ENCODE data around the gene CAST.

Gene CAST

DNA sequence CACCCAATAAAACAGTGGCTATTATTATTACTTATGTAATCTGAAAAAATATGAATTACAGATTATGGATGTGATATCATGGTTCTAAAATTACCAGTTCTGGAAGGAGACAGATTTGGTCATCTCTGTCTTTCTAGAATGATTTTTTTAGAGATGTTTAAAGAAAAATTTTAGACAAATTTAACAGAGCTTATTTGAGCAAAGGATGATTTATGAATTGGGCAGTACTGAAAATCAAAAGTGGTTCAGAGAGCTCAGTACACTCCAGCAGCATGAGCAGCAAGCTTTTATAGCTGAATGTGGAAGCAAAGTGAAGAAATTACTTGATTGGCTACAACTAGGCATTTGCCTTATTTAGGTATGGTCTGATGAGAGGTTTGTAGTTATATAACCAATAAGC lies 11.0 kb downstream of the CAST start:
- no peak overlapping the region for H3K4me3 ChIP-seq (ENCODE audit: low read depth, low read length)
- TF ChIP-seq, protein P1, sequence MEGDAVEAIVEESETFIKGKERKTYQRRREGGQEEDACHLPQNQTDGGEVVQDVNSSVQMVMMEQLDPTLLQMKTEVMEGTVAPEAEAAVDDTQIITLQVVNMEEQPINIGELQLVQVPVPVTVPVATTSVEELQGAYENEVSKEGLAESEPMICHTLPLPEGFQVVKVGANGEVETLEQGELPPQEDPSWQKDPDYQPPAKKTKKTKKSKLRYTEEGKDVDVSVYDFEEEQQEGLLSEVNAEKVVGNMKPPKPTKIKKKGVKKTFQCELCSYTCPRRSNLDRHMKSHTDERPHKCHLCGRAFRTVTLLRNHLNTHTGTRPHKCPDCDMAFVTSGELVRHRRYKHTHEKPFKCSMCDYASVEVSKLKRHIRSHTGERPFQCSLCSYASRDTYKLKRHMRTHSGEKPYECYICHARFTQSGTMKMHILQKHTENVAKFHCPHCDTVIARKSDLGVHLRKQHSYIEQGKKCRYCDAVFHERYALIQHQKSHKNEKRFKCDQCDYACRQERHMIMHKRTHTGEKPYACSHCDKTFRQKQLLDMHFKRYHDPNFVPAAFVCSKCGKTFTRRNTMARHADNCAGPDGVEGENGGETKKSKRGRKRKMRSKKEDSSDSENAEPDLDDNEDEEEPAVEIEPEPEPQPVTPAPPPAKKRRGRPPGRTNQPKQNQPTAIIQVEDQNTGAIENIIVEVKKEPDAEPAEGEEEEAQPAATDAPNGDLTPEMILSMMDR (IDR thresholded peaks at IDR 0.05; ENCODE audit: low read depth, low read length): no peak

DNA sequence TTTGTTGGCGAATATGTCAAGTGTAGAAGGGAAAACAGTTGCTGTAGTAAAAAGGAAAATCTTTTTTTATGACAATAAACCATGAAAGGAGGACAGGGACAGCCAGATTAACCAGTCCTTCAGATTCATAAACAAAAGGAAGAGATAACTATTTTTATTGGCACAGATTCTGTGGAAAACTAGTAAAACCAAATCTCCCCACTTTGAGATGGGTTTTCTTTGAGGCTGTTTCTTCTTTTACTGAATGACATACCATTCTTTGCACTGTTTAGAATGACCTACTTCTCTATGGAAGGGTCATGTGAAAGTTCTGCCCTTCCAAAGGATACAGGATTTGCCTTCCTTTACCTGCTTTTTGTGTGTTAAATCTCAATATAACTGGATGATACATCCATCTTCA lies 13.7 kb downstream of the CAST start:
- TF ChIP-seq, protein P1 (IDR thresholded peaks at IDR 0.05; ENCODE audit: low read depth, low read length): no peak
- no peak overlapping the region for H3K4me3 ChIP-seq (ENCODE audit: low read depth, low read length)

DNA sequence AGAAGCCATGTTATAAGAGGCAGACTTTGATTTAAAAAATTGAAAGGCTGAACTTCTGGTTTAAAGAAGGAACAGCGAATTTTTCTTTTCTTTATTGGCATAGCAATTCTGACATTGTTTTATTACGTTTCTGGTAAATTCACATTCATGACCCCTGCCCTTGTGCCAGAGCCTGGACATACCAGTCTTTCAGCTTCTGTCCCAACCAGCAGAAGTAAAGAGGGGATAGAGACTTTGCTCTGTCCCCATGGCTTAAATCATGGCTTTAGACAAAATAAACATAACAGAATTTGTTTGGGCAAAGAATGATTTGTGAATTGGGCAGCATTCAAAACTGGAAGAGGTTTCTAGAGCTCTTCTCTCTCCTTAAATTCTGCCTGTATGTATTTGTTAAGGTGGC lies 15.3 kb downstream of the CAST start:
- no peak overlapping the region for H3K4me3 ChIP-seq (ENCODE audit: low read depth, low read length)
- TF ChIP-seq, protein P1 (IDR thresholded peaks at IDR 0.05; ENCODE audit: low read depth, low read length): no peak

DNA sequence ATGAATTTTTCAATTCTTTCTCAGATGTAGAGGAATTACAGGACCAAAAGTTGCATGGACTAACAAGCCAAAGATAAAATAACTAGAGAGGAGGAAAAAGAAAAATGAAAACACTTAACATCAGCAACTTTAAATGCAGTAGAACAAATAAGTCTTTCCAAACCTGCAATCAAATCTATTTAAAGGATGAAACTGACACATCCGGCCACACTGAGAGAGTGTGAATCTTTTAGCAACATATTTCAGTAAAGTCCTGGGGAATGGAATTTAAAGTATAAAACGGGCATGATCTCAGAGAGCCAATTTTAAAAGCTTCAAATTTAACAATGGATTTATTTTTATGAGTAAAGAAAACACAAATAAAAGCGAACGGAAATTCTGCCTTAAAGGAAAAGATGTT lies 17.1 kb downstream of the CAST start:
- TF ChIP-seq, protein P1 (IDR thresholded peaks at IDR 0.05; ENCODE audit: low read depth, low read length): no peak
- no peak overlapping the region for H3K4me3 ChIP-seq (ENCODE audit: low read depth, low read length)

DNA sequence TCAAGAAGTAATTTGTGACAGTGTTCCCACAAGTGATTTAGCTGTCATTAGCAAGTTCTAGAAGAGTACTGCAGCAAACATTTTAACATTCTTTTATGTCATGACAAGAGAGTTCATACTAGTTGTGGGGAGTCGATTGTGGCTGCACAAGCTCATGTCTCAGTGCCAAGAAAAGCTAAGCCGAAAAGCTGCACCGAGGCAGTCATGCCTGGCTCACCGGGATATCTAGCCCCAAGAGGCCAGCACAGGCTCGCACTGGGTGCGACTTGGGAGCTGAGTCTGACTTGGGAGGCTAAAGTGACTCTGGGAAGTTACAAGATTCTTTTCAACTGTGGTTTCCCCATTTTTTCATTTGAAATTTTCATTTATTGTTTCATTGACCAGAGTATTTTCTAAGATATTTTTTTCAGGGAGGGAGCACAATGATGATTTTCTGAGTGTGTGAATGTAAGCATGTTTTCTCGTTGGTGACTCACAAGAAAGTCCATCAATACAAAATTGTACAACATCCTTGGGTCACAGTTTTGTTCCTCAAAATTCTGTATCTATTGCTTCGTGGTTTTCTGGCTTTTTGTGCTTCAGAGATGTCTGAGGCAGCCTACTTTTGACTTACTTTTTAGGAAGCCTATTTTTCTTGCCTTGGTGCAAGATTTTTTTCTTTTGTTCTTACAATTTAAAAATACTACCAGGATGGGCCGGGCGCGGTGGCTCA lies 18.7 kb downstream of the CAST start:
- H3K4me3 ChIP-seq (ENCODE audit: low read depth, low read length): no peak overlapping the region
- TF ChIP-seq, protein P1 (IDR thresholded peaks at IDR 0.05; ENCODE audit: low read depth, low read length): no peak

DNA sequence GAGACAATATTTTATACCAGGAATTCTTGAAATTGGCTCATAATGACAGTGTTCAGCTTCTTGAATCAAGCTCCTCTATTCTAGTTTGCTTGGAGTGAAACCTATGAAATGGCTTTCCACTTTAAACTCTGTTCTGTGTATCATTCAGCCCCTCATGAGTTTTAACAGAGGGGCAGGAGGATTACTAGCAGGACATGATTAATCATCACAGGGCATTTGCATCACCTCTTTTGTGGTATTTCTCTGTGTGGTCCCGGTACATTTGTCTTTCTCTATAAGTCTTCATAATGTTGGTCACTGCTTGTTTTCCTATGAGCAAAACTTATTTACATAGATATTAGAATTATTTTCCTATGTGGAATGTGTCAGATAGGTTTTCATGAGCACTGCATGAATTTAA lies 21.2 kb downstream of the CAST start:
- TF ChIP-seq, protein P1 (IDR thresholded peaks at IDR 0.05; ENCODE audit: low read depth, low read length): no peak

DNA sequence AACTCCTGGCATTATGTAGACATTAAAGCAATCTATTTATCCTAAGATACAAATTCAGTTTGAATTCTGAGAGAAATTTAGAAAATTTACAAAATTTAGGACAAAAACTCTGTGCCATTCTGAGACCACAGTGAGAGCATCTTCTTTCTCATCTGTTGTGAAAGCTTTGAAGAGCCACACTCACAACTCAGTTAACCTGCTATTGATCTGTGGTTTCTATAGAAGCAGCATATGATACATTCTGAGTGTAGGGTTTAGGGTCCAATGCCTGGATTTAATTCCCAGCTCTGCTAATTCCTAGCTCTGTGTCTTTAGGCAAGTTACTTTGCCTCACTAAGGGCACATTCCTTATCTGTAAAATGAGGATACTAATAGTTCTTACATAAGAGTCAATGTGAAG lies 21.6 kb downstream of the CAST start:
- TF ChIP-seq, protein P1 (IDR thresholded peaks at IDR 0.05; ENCODE audit: low read depth, low read length): no peak
- no peak overlapping the region for H3K4me3 ChIP-seq (ENCODE audit: low read depth, low read length)

More for the DNA sequence above, 21.2 kb downstream of the CAST start:
- no peak overlapping the region for H3K4me3 ChIP-seq (ENCODE audit: low read depth, low read length)
